ENCODE results near the gene SOD3.

GRCh38 chr4:24777536-24778463 is 17.6 kb upstream of the SOD3 start:
- TF ChIP-seq ZNF558 (tag by site-specific recombination; IDR thresholded peaks at IDR 0.05) (no peak), ZNF366 (tag by site-specific recombination; conservative IDR thresholded peaks at IDR 0.05) (no peak), CTCF (tag by site-specific recombination; IDR thresholded peaks at IDR 0.05) (no peak), ZNF777 (tag by site-specific recombination; IDR thresholded peaks at IDR 0.05; ENCODE audit: borderline replicate concordance) (no peak), ZNF10 (tag by site-specific recombination; IDR thresholded peaks at IDR 0.05) (no peak), ZNF148 (tag by site-specific recombination; IDR thresholded peaks at IDR 0.05; ENCODE audit: borderline replicate concordance) (no peak)

Measured in HEK293 (cell line).